Kidney epithelial cell (primary cell): Measurements from ENCODE around the gene ZDHHC11. TPM values are rescaled to one million over a fixed set of nuclear protein-coding genes. Genes with fewer than 3 reads are reported as not detected.

Experiments
- DNase-seq: peaks from one replicate; pipeline ENCODE4 v3.0.0-alpha.2; 2010; ENCODE audit warnings: low read depth
- H3K27me3 ChIP-seq: 2 replicates; pipeline ENCODE4 v1.6.0; 2011; ENCODE audit warnings: low read length; ENCODE audit not compliant: control insufficient read depth, insufficient read depth
- H3K36me3 ChIP-seq: 2 replicates; pipeline ENCODE4 v1.5.1; 2011; ENCODE audit warnings: low read length; ENCODE audit not compliant: control insufficient read depth, insufficient read depth
- H3K4me3 ChIP-seq: 2 replicates; pipeline ENCODE4 v1.5.1; 2011; ENCODE audit warnings: low read depth, mild to moderate bottlenecking, control low read depth, low read length
- total RNA-seq: library from RNA; depleted of rRNA; stranded (reverse); fragments of >200 nt; gene quantifications from 2 replicates; pipeline ENCODE4 v1.2.3, GENCODE V29; 2015
- TF ChIP-seq, protein P1 (sequence below): IDR thresholded peaks from 2 replicates; pipeline ENCODE4 v1.5.1; 2011; ENCODE audit warnings: mild to moderate bottlenecking, moderate library complexity, low read length, control low read depth, inconsistent platforms; ENCODE audit not compliant: insufficient read depth, poor library complexity, severe bottlenecking

Gene ZDHHC11
- total RNA-seq, 1 donor from 2014 or later: 1.3 TPM

DNA sequence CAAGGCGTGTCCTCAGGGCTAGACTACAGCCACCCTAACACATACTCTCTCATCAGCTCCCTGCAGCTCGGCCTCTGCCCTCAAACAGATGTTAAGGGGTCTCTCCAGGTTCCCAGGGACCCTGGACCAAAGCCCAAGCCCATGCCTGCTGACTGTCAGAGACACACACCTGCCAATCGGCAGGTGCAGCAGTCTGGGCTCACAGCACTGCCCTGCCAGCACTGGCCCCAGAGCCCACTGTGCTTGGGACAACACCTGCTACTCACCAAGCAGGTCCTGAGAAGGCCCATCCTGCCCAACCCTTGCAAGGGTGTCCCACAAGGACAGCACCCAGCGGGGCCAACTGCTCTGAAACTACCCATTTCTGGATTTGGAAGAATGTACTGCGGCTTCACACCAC is 20.2 kb upstream of the ZDHHC11 start:
- Histone ChIP-seq H3K27me3 (no peaks in the 10 kb centered on the region), H3K4me3 (no peak overlapping the region), H3K36me3 (peaks cover 3% of the 10 kb centered on the region)
- no peak for DNase-seq
- TF ChIP-seq, protein P1, sequence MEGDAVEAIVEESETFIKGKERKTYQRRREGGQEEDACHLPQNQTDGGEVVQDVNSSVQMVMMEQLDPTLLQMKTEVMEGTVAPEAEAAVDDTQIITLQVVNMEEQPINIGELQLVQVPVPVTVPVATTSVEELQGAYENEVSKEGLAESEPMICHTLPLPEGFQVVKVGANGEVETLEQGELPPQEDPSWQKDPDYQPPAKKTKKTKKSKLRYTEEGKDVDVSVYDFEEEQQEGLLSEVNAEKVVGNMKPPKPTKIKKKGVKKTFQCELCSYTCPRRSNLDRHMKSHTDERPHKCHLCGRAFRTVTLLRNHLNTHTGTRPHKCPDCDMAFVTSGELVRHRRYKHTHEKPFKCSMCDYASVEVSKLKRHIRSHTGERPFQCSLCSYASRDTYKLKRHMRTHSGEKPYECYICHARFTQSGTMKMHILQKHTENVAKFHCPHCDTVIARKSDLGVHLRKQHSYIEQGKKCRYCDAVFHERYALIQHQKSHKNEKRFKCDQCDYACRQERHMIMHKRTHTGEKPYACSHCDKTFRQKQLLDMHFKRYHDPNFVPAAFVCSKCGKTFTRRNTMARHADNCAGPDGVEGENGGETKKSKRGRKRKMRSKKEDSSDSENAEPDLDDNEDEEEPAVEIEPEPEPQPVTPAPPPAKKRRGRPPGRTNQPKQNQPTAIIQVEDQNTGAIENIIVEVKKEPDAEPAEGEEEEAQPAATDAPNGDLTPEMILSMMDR: no peak

DNA sequence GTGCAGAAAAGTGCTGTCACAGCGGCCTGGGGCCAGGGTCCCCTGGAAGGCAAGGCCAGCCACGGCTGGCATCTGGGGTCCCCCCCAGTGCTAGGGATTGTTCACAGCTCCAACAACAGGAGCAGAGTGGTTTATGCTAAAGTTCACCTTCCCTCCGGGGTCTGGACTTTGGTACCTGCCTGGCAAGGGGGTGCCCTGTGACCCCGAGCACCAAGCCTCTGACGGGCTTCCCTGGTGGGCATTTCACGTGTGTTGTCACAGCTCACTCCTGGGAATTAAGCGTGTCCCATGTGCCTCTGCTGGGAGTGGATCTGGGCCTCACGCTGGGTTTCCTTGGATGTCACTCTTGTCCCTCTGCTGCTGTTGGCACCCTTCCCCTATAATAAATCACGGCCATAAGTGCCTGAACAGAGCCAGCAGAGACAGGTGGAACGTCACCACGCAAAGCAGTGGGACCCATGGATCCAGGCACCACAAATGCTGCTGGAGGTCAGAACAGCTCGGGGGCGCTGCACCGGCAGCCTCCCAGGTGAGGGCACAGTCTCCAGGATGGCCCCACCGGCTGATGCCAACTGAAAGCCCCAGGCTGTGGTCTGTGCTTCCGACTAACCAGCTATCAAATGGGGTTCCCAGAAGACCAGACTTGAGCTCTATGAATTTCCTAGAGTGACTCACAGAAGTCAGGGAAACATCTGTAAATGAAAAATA is 17.8 kb upstream of the ZDHHC11 start:
- H3K4me3 ChIP-seq: no peak overlapping the region
- no peaks in the 10 kb centered on the region for H3K27me3 ChIP-seq
- TF ChIP-seq, protein P1: no peak
- no peak for DNase-seq
- peaks cover 5% of the 10 kb centered on the region for H3K36me3 ChIP-seq

DNA sequence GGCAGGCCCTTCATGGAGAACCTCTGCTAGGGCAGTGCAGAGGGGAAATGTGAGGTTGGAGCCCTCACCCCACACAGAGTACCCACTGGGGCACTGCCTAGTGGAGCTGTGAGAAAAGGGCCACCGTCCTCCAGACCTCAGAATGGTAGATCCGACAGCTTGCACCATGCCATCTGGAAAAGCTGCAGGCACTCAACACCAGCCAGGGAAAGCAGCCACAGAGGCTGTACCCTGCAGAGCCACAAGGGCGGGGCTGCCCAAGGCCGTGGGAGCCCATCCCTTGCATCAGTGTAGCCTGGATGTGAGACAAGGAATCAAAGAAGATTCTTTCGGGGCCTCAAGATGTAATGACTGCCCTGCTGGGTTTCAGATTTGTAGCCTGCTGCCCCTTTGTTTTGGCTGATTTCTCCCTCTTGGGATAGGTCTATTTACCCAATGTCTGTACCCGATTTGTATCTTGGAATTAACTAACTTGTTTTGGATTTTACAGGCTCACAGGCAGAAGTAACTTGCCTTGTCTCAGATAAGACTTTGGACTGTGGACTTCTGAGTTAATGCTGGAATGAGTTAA is 16.6 kb upstream of the ZDHHC11 start:
- no peak for DNase-seq
- H3K4me3 ChIP-seq: no peak overlapping the region
- TF ChIP-seq, protein P1: no peak
- H3K27me3 ChIP-seq: no peaks in the 10 kb centered on the region
- H3K36me3 ChIP-seq: peaks cover 5% of the 10 kb centered on the region

DNA sequence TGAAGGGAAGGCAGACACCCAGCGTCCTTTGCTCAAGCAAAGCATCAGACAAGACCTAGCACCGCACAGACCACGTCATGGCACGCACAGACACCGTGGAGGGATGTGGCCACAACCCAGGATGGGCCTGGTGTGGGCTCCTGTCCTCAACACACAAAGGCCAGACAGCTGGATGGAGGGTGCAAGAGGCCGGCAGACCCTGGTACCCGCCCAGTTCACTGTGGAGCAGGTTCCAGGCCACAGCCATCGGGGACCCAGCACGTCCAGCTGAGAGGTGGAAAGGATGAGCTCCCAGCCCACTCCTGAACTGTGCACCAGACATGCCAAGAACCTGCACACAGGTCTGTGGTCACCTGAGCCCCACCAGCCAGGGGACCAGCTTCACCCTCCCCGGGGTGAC is 15.0 kb upstream of the ZDHHC11 start:
- TF ChIP-seq, protein P1: no peak
- no peaks in the 10 kb centered on the region for H3K27me3 ChIP-seq
- H3K36me3 ChIP-seq: peaks cover 3% of the 10 kb centered on the region
- H3K4me3 ChIP-seq: no peak overlapping the region
- DNase-seq: no peak

DNA sequence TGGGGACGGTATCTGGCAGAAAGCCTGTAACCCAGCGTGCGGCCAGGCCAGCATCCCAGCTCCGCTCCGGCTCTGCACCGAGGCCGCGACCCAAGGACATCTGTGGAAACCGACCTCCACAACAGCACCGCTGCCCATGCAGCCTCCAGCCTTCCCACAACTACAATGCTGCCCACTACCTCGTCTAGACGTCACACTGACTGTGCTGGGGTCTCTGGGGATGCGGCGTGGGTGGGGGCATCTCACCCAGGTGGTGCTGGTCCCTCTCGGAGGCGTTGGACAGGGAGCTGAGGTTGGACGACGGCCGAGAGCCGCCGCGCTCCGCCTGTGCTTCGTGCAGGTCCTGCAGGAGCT is 14.4 kb upstream of the ZDHHC11 start:
- Histone ChIP-seq H3K36me3 (peaks cover 3% of the 10 kb centered on the region), H3K4me3 (no peak overlapping the region), H3K27me3 (no peaks in the 10 kb centered on the region)
- DNase-seq: no peak
- TF ChIP-seq, protein P1: no peak
